CD4-positive, CD25-positive, alpha-beta regulatory T cell (primary cell): ENCODE measurements around the gene BORCS6. TPM values are rescaled to one million over a fixed set of nuclear protein-coding genes. Genes with fewer than 3 reads are reported as not detected.

Source experiments
- ATAC-seq, 2 donors: fragments of 150-1000 bp; cut with Tn5 transposase; one replicate each; pipeline ENCODE4 v1.10.0; 2021; ENCODE audit warnings: low read depth in 2 of 2, moderate number of reproducible peaks in 2 of 2, moderate library complexity in 1 of 2
- DNase-seq, 3 donors: peaks; one replicate each; pipeline versions ENCODE4 v3.0.0 to v3.0.0-alpha.2; 2012 to 2022; ENCODE audit warnings: mixed read lengths in 1 of 3
- H3K27ac ChIP-seq: one replicate; pipeline ENCODE4 v1.7.0; 2013; ENCODE audit warnings: mild to moderate bottlenecking, low read length; ENCODE audit not compliant: insufficient read depth, poor library complexity, severe bottlenecking
- H3K27me3 ChIP-seq: one replicate; pipeline ENCODE4 v1.7.0; 2013; ENCODE audit warnings: low read length; ENCODE audit not compliant: control insufficient read depth, insufficient read depth
- H3K36me3 ChIP-seq: one replicate; pipeline ENCODE4 v1.7.0; 2013; ENCODE audit warnings: mild to moderate bottlenecking, low read length, moderate library complexity; ENCODE audit not compliant: control insufficient read depth, insufficient read depth
- H3K4me1 ChIP-seq: 2 replicates; pipeline ENCODE4 v1.7.0; 2013; ENCODE audit warnings: mild to moderate bottlenecking, low read length; ENCODE audit not compliant: insufficient read depth, control insufficient read depth, poor library complexity, severe bottlenecking
- H3K4me3 ChIP-seq: one replicate; pipeline ENCODE4 v1.7.0; 2013; ENCODE audit warnings: low read depth, mild to moderate bottlenecking, low read length, moderate library complexity
- H3K9me3 ChIP-seq, 2 experiments: 1 replicate in 1 of 2; 2 replicates in 1 of 2; pipeline ENCODE4 v1.7.0; 2013; ENCODE audit warnings: low read length in 2 of 2, mild to moderate bottlenecking in 1 of 2, moderate library complexity in 1 of 2; ENCODE audit not compliant: control insufficient read depth in 2 of 2
- H3K27ac Mint-ChIP-seq, 3 donors: one replicate each; pipeline ENCODE4 v1.8.0; 2020 to 2022; ENCODE audit warnings: mild to moderate bottlenecking in 3 of 3, mixed read lengths in 3 of 3, moderate library complexity in 2 of 3
- H3K27me3 Mint-ChIP-seq: one replicate; pipeline ENCODE4 v1.8.0; 2022; ENCODE audit warnings: mild to moderate bottlenecking, mixed read lengths
- H3K36me3 Mint-ChIP-seq: one replicate; pipeline ENCODE4 v1.8.0; 2020; ENCODE audit warnings: mixed read lengths
- H3K4me1 Mint-ChIP-seq, 4 donors: one replicate each; pipeline ENCODE4 v1.8.0; 2020 to 2022; ENCODE audit warnings: mixed read lengths in 4 of 4, mild to moderate bottlenecking in 1 of 4
- H3K4me3 Mint-ChIP-seq, 4 donors: one replicate each; pipeline ENCODE4 v1.8.0; 2020 to 2022; ENCODE audit warnings: mild to moderate bottlenecking in 4 of 4, mixed read lengths in 4 of 4, moderate library complexity in 3 of 4
- H3K9me3 Mint-ChIP-seq, 7 donors: one replicate each; pipeline ENCODE4 v1.8.0; 2020 to 2022; ENCODE audit warnings: mixed read lengths in 7 of 7, mild to moderate bottlenecking in 3 of 7, moderate library complexity in 2 of 7
- polyA plus RNA-seq, 4 donors: library from polyadenylated mRNA; unstranded; fragments of 300-500 nt; fragmentation: Illumina TruSeq; gene quantifications; one replicate each; pipeline ENCODE4 v1.2.3, GENCODE V29; 2021
- total RNA-seq: library from RNA; stranded (reverse); gene quantifications from one replicate; pipeline ENCODE4 v1.2.3, GENCODE V29; 2022

Gene BORCS6
- total and polyA plus RNA-seq, 5 donors from 2014 or later, result 10.1 to 29.9 (median 25.0) TPM

DNA sequence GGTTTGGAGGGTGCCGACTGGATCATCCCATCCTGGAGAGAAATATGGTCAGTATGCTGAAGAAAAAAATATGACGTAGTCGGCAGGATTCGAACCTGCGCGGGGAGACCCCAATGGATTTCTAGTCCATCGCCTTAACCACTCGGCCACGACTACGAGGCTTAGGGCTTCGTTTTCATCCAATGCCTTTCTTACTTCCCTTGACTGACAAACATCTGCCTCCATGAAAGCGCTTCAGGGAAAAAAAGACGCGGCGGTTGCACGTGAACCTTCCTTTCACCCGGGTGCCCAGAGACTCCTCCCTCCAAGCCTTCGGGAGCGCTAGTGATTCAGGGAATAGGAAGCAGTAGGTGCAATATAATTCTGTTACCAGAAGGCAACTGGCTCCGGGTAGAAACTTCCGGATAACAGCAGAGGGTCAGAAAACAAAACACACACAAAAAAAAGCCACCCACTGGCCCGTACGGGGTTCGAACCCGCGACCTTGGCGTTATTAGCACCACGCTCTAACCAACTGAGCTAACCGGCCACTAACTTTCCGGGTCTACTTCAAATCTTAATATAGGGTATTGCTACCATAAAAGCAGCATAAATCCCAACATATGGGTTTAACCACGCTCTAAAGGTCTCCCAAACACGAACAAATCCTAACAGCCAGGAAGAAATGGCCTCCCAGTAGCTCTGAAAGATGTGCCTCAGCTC, 36.7 kb upstream of the BORCS6 start:
- Mint-ChIP-seq H3K4me3 (peak overlapping the region; percentile 4 to 90 (median 69)), H3K36me3 (peaks cover 62% of the 10 kb centered on the region), H3K27ac (peak overlapping the region; percentile 45 to 95 (median 81)), H3K9me3 (peaks cover 0 to 15% (median 0%) of the 10 kb centered on the region in 7 donors), H3K27me3 (peaks cover 15% of the 10 kb centered on the region), H3K4me1 (peaks cover 16 to 57% (median 41%) of the 10 kb centered on the region in 4 donors)
- Histone ChIP-seq H3K27ac (peak overlapping the region; percentile 48), H3K4me1 (peaks cover 36% of the 10 kb centered on the region), H3K4me3 (no peak overlapping the region), H3K9me3 (no peaks in the 10 kb centered on the region), H3K36me3 (peaks cover 49% of the 10 kb centered on the region), H3K27me3 (no peaks in the 10 kb centered on the region)
- DNase-seq (no peak), ATAC-seq (no peak)

DNA sequence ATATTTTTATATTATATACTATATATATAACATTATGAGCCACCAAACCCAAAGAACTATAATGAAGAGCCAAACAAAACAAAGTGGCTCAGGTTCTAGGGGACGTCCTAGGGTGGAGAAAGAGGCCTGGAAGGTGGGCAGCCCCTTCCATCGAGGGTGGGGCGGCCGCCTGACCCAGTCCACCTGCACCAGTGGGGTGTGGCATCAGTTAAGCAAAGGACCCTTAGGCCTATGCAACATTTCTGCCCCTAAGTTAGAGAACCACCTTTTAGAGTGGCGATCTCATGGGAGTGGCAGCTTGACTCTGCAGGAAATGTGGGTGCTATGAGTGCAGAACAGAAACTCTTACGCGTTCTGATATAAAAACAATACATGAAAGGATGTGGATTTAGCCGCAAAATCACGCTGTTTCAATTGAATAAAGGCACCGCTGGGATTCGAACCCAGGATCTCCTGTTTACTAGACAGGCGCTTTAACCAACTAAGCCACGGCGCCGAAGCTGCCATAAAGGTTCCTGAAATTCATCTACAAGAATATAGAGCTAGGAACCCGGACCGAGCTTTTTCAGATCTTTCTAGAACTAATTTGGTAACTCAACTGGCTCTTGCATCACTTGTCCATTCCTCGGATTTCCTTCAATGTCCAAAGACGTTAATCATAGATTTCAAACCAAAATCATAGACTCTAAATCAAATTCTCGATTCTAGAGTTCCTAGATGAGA, 36.0 kb upstream of the BORCS6 start:
- peaks cover 19 to 61% (median 45%) of the 10 kb centered on the region in 4 donors for H3K4me1 Mint-ChIP-seq
- H3K4me1 ChIP-seq, result peaks cover 42% of the 10 kb centered on the region

GRCh38 chr17:8224891-8225812, 35.2 kb upstream of the BORCS6 start:
- peaks cover 26% of the 10 kb centered on the region for H3K27me3 Mint-ChIP-seq
- peaks cover 44% of the 10 kb centered on the region for H3K4me1 ChIP-seq
- no peak for DNase-seq
- H3K4me3 ChIP-seq, result no peak overlapping the region
- no peaks in the 10 kb centered on the region for H3K9me3 ChIP-seq
- H3K36me3 ChIP-seq, result peaks cover 34% of the 10 kb centered on the region
- H3K27ac Mint-ChIP-seq, result peak overlapping the region; percentile 52 to 98 (median 72)
- peak overlapping the region; percentile 48 for H3K27ac ChIP-seq
- no peaks in the 10 kb centered on the region for H3K27me3 ChIP-seq
- peak overlapping the region; percentile 46 to 97 (median 86) for H3K4me3 Mint-ChIP-seq
- ATAC-seq, result no peak
- peaks cover 24 to 66% (median 50%) of the 10 kb centered on the region in 4 donors for H3K4me1 Mint-ChIP-seq
- peaks cover 0 to 24% (median 0%) of the 10 kb centered on the region in 7 donors for H3K9me3 Mint-ChIP-seq
- H3K36me3 Mint-ChIP-seq, result peaks cover 56% of the 10 kb centered on the region

More for the DNA sequence above, 36.0 kb upstream of the BORCS6 start:
- H3K36me3 Mint-ChIP-seq, result peaks cover 59% of the 10 kb centered on the region
- peak overlapping the region; percentile 4 to 90 (median 40) for H3K4me3 Mint-ChIP-seq
- peaks cover 42% of the 10 kb centered on the region for H3K36me3 ChIP-seq
- ATAC-seq (no peak), DNase-seq (peak; percentile 23 to 83 (median 71))
- H3K27ac Mint-ChIP-seq, result peak overlapping the region in 2 of 3 donors; percentile 45 to 81
- H3K27ac ChIP-seq, result peak overlapping the region; percentile 48
- no peaks in the 10 kb centered on the region for H3K9me3 ChIP-seq
- peaks cover 0 to 19% (median 0%) of the 10 kb centered on the region in 7 donors for H3K9me3 Mint-ChIP-seq
- H3K4me3 ChIP-seq, result no peak overlapping the region
- peaks cover 21% of the 10 kb centered on the region for H3K27me3 Mint-ChIP-seq
- H3K27me3 ChIP-seq, result no peaks in the 10 kb centered on the region

GRCh38 chr17:8223356-8224126, 33.6 kb upstream of the BORCS6 start:
- peak overlapping the region; percentile 96 for H3K27ac ChIP-seq
- H3K36me3 Mint-ChIP-seq, result peaks cover 42% of the 10 kb centered on the region
- H3K27me3 Mint-ChIP-seq, result peaks cover 26% of the 10 kb centered on the region
- H3K9me3 Mint-ChIP-seq, result peaks cover 0 to 24% (median 0%) of the 10 kb centered on the region in 7 donors
- ATAC-seq (peak in 1 of 2 donors; percentile 5), DNase-seq (peak; percentile 34 to 75 (median 46))
- peaks cover 20% of the 10 kb centered on the region for H3K36me3 ChIP-seq
- no peaks in the 10 kb centered on the region for H3K9me3 ChIP-seq
- peak overlapping the region; percentile 98 for H3K4me3 ChIP-seq
- peaks cover 44% of the 10 kb centered on the region for H3K4me1 ChIP-seq
- no peaks in the 10 kb centered on the region for H3K27me3 ChIP-seq
- peaks cover 24 to 69% (median 49%) of the 10 kb centered on the region in 4 donors for H3K4me1 Mint-ChIP-seq
- peak overlapping the region; percentile 98 for H3K27ac Mint-ChIP-seq
- peak overlapping the region; percentile 92 to 97 (median 94) for H3K4me3 Mint-ChIP-seq

GRCh38 chr17:8222630-8223355, 32.8 kb upstream of the BORCS6 start:
- peaks cover 44% of the 10 kb centered on the region for H3K4me1 ChIP-seq
- peaks cover 36% of the 10 kb centered on the region for H3K36me3 Mint-ChIP-seq

GRCh38 chr17:8222380-8222629, 32.3 kb upstream of the BORCS6 start:
- Histone ChIP-seq H3K36me3 (peaks cover 8% of the 10 kb centered on the region), H3K27ac (peak overlapping the region; percentile 96), H3K4me1 (peaks cover 44% of the 10 kb centered on the region), H3K27me3 (no peaks in the 10 kb centered on the region), H3K9me3 (no peaks in the 10 kb centered on the region), H3K4me3 (peak overlapping the region; percentile 98)
- peak overlapping the region; percentile 97 to 98 (median 98) for H3K27ac Mint-ChIP-seq
- H3K27me3 Mint-ChIP-seq, result peaks cover 26% of the 10 kb centered on the region
- ATAC-seq (peak; percentile 40 to 41), DNase-seq (peak in 1 of 3 donors; percentile 90)
- peaks cover 31% of the 10 kb centered on the region for H3K36me3 Mint-ChIP-seq
- peak overlapping the region; percentile 92 to 97 (median 94) for H3K4me3 Mint-ChIP-seq
- H3K4me1 Mint-ChIP-seq, result peaks cover 21 to 67% (median 46%) of the 10 kb centered on the region in 4 donors
- peaks cover 0 to 24% (median 0%) of the 10 kb centered on the region in 7 donors for H3K9me3 Mint-ChIP-seq

More at GRCh38 chr17:8222630-8223355, 32.8 kb upstream of the BORCS6 start:
- peak overlapping the region; percentile 92 to 97 (median 94) for H3K4me3 Mint-ChIP-seq
- peaks cover 0 to 24% (median 0%) of the 10 kb centered on the region in 7 donors for H3K9me3 Mint-ChIP-seq
- ATAC-seq, result peak; percentile 49 to 51
- peak overlapping the region; percentile 97 to 98 (median 98) for H3K27ac Mint-ChIP-seq
- H3K27me3 Mint-ChIP-seq, result peaks cover 26% of the 10 kb centered on the region
- peak overlapping the region; percentile 98 for H3K4me3 ChIP-seq
- DNase-seq, result peak; percentile 80 to 93 (median 89)
- peak overlapping the region; percentile 96 for H3K27ac ChIP-seq
- peaks cover 24 to 71% (median 49%) of the 10 kb centered on the region in 4 donors for H3K4me1 Mint-ChIP-seq
- no peaks in the 10 kb centered on the region for H3K27me3 ChIP-seq
- no peaks in the 10 kb centered on the region for H3K9me3 ChIP-seq
- peaks cover 13% of the 10 kb centered on the region for H3K36me3 ChIP-seq
